Smooth muscle cell of the umbilical artery (primary cell): Measurements from ENCODE around the gene HPSE. TPM values are rescaled to one million over a fixed set of nuclear protein-coding genes. Genes with fewer than 3 reads are reported as not detected.

Source experiments
- total RNA-seq: library from RNA; depleted of rRNA; stranded (reverse); fragments of >200 nt; gene quantifications from 2 replicates; pipeline ENCODE4 v1.2.3, GENCODE V29; 2014

HPSE gene
- 0.30 and 0.32 TPM in 2 replicates for total RNA-seq

DNA sequence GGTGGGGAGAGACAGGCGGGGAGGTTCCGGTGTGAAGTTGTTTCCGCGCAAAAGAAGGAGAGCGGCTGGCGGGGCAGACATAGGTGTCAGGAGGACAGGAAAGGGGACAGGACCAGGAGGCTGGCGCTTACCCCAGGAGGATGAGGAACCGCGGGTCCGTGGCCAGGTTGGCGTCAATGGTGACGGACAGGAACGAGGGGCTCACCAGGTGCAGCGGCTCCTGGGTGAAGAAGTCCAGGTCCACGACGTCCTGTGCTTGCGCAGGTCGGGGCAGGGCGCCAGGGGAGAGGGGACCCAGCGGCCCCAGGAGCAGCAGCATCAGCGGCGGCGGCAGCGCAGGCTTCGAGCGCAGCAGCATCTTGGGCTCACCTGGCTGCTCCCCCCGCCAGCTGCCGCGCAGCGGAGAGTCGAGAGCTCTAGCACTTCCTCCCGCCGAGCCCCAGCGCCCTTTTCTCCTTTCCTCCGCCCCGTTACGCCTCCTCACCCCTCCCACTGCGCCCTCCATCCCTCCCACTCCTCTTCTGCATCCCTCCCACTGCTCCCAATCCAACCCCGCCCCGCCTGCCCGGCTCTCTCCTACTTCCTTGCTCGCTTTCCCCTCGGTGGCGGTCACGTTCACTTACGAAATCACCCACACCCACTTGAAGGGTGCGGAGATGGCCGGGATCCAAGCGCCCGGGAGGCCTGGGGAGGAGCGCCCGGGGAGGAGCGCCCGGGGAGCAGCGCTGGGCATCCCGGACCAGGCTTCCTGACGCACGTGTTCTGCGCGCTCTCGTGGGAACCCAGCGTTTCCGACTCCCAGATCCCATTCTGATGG lies at the start of gene HPSE:
HPSE (minus strand) TSS at position 424 of the 817 bp plus-strand sequence; CDS start at position 358, 66 bp downstream.

GRCh38 chr4:83284193-83285054 lies 50.2 kb downstream of the HPSE start, which contains the start of gene COQ2:
TSS of gene COQ2 (minus strand) at chr4:83284798. CDS start at chr4:83284764, 34 bp downstream.

Other genes with a start within 250 kb of the HPSE start
- gene PLAC8, start 220.1 kb downstream of the HPSE start, total RNA-seq, result not detected in 2 replicates
- gene COQ2, start 50.0 kb downstream of the HPSE start, total RNA-seq, result 5.3 and 6.8 TPM in 2 replicates
- 12.2 and 17.8 TPM in 2 replicates for gene HELQ, start 121.0 kb upstream of the HPSE start, total RNA-seq
- gene MRPS18C, start 121.2 kb upstream of the HPSE start, total RNA-seq, result 12.5 and 16.6 TPM in 2 replicates
- gene ABRAXAS1, start 150.3 kb upstream of the HPSE start, total RNA-seq, result 10.1 and 15.3 TPM in 2 replicates
- gene GPAT3, start 201.3 kb upstream of the HPSE start, total RNA-seq, result 2.7 and 8.5 TPM in 2 replicates